GM06990 (cell line): ENCODE results near the gene PPP3CB.

Experiments
- DNase-seq: peaks from one replicate; pipeline ENCODE4 v3.0.0-alpha.2; 2011; ENCODE audit not compliant: insufficient read length; ENCODE audit errors: extremely low read depth
- H3K27me3 ChIP-seq: replicated peaks from 2 replicates; pipeline ENCODE4 v1.6.0; 2011; ENCODE audit warnings: low read length; ENCODE audit not compliant: control insufficient read depth, insufficient read depth
- H3K36me3 ChIP-seq: 2 replicates; pipeline ENCODE4 v1.5.1; 2011; ENCODE audit warnings: low read length; ENCODE audit not compliant: control insufficient read depth, insufficient read depth
- H3K4me3 ChIP-seq: replicated peaks from 2 replicates; pipeline ENCODE4 v1.5.1; 2011; ENCODE audit warnings: low read depth, mild to moderate bottlenecking, control low read depth, low read length
- TF ChIP-seq, protein P1 (sequence below): IDR thresholded peaks from 2 replicates; pipeline ENCODE4 v1.5.1; 2011; ENCODE audit warnings: low read length, control low read depth, mild to moderate bottlenecking, inconsistent platforms; ENCODE audit not compliant: insufficient read depth, poor library complexity, severe bottlenecking

PPP3CB gene

DNA sequence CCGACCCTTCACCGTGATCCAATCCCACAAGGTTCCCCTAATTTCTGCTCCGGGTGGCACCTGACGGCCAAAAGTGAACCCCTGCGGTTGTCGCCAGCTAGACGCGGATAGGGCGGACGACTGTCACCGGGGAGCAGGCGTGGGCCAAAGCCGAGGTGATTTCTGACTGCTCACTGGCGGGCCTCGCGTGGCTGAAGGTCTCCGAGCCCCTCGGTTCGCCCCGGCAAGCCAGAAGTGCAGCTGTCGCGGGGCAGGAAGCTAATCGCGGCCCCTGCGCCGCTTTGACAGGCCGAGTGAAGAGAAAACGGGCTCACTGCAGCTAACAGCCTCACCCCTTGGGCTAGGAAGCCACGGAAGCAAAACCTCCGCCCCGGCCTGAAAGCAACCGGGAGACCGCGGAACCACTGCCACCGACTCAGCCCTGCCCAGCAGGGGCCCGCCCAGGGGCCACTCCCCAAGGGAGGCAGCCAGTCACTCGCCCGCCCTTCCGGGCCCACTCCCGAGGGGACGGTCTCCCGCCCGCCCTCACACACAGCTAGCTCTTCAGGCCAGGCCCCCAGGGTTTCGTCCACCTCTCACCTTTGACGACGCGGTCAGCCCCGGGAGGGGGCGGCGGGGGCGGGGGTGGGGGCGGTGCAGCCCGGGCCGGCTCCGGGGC lies 469 bp downstream of the PPP3CB start:
- H3K36me3 ChIP-seq = no peaks in the 10 kb centered on the region
- H3K27me3 ChIP-seq = no peaks in the 10 kb centered on the region
- DNase-seq = peak; percentile 94
- H3K4me3 ChIP-seq = peak overlapping the region; percentile 85
- TF ChIP-seq, protein P1, sequence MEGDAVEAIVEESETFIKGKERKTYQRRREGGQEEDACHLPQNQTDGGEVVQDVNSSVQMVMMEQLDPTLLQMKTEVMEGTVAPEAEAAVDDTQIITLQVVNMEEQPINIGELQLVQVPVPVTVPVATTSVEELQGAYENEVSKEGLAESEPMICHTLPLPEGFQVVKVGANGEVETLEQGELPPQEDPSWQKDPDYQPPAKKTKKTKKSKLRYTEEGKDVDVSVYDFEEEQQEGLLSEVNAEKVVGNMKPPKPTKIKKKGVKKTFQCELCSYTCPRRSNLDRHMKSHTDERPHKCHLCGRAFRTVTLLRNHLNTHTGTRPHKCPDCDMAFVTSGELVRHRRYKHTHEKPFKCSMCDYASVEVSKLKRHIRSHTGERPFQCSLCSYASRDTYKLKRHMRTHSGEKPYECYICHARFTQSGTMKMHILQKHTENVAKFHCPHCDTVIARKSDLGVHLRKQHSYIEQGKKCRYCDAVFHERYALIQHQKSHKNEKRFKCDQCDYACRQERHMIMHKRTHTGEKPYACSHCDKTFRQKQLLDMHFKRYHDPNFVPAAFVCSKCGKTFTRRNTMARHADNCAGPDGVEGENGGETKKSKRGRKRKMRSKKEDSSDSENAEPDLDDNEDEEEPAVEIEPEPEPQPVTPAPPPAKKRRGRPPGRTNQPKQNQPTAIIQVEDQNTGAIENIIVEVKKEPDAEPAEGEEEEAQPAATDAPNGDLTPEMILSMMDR = no peak

DNA sequence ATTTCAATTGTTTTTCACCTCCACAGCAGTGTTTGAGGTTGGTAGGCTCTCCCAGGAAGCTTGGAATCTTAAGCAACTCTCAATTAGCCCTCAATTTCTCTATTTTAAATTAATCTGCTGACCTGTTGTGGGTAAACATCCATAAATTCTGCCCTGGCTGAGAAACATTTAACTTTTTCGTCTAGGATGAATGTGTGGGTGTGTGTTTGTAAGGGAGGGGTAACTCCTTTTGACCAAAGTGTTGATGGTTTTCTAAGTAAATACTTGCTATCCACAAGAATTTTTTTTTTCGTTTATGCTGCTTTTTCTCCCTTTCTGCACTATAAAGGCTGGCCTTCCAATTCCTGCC lies 973 bp downstream of the PPP3CB start:
- Histone ChIP-seq H3K36me3 (no peaks in the 10 kb centered on the region), H3K27me3 (no peaks in the 10 kb centered on the region), H3K4me3 (peak overlapping the region; percentile 85)
- TF ChIP-seq, protein P1 = no peak
- DNase-seq = no peak

DNA sequence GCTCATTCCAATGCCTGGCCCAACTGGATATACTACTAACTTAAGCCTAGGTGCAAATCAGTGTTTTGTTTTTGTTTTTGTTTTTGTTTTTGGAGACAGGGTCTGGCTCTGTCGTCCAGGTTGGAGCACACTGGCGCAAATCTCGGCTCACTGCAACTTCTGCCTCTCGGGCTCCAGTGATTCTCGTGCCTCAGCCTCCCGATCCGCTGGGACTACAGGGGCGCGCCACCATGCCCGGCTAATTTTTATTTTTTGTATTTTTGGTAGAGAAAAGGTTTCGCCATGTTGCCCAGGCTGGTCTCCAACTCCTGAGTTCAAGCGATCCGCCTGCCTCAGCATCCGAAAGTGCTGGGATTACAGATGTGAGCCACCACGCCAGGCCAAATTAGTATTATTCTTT lies 1.6 kb downstream of the PPP3CB start:
- TF ChIP-seq, protein P1 = no peak
- DNase-seq = no peak
- H3K27me3 ChIP-seq = no peaks in the 10 kb centered on the region
- no peaks in the 10 kb centered on the region for H3K36me3 ChIP-seq
- H3K4me3 ChIP-seq = peak overlapping the region; percentile 85

DNA sequence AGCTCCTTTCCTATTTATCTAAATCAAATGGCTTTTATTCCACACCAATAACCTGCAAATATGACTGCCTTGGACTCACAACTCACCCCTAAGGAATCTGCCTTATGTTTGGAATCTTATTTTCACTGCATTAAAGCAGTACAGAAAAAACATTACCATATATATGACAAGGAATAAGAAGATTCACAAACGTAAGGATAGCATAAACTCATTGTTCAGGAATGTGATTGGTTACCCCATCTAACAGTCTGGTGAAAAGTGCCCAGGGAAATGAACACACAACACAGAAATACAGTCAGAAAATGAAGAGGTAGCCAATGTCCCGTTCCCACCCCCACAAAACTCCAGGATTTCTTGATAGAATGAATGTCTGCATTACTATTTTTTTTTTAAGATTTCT lies 2.0 kb downstream of the PPP3CB start:
- Histone ChIP-seq H3K36me3 (no peaks in the 10 kb centered on the region), H3K4me3 (no peak overlapping the region; the same call in 1 of the 2 replicates), H3K27me3 (no peaks in the 10 kb centered on the region)
- TF ChIP-seq, protein P1 = no peak
- no peak for DNase-seq

DNA sequence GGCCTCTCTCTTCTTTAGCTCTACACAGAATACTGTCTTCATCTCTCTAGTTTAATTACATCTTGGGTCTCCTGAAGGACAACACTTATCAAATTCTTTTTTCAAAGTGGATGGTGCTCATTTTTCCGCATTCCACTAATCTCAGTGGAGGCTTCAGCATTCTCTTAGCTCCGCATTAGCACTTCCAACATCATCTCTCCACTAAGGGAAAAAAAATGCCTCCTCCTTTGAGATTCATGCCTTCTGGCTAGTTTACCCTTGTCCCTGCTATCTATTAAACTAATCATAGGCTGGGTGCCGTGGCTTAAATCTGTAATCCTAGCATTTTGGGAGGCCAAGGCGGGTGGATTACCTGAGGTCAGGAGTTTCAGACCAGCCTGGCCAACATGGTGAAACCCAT lies 9.2 kb downstream of the PPP3CB start:
- H3K36me3 ChIP-seq = no peaks in the 10 kb centered on the region; the same call in 1 of the 2 replicates
- TF ChIP-seq, protein P1 = no peak
- H3K27me3 ChIP-seq = no peaks in the 10 kb centered on the region
- H3K4me3 ChIP-seq = no peak overlapping the region
- no peak for DNase-seq

DNA sequence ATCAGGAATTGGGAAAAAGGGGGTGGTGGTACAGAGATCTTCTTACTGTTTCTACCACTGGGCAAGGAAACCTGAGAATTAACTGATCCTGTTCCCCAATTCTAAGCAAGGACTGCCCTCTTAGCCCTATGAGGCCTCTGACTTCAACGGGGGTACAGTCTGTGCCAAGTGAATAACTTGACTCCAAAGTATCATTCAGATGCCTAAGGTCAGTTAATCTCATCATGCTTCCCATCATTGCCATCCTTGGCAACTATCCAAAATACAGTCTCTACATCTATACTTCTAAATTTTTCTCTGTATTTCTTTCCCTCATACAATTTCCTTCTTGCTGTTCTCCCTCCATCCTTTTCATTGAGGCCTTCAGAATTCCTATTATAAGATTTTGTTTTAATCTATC lies 10.5 kb downstream of the PPP3CB start:
- DNase-seq = no peak
- TF ChIP-seq, protein P1 = no peak
- no peaks in the 10 kb centered on the region; the same call in 1 of the 2 replicates for H3K36me3 ChIP-seq

More for the DNA sequence above, 10.5 kb downstream of the PPP3CB start:
- no peak overlapping the region for H3K4me3 ChIP-seq
- no peaks in the 10 kb centered on the region for H3K27me3 ChIP-seq
